GM23248 (cell line): ENCODE results near the gene CSRP2. TPM values are rescaled to one million over a fixed set of nuclear protein-coding genes. Genes with fewer than 3 reads are reported as not detected.

Source experiments
- DNase-seq: peaks from one replicate; pipeline ENCODE4 v3.0.0-alpha.2; 2015
- H2AFZ ChIP-seq: fragments of 200-600 bp; sonication (generic); 2 replicates; pipeline ENCODE4 v1.6.1; 2016; ENCODE audit warnings: antibody characterized with exemption
- H3F3A ChIP-seq: fragments of 200-600 bp; sonication (generic); 2 replicates; pipeline ENCODE4 v1.6.1; 2016; ENCODE audit warnings: mild to moderate bottlenecking, antibody characterized with exemption, mixed run types; ENCODE audit not compliant: insufficient read depth
- H3K27ac ChIP-seq: fragments of 200-600 bp; sonication (generic); 2 replicates; pipeline ENCODE4 v1.5.1; 2016; ENCODE audit warnings: mild to moderate bottlenecking
- H3K27me3 ChIP-seq: fragments of 200-600 bp; sonication (generic); replicated peaks from 2 replicates; pipeline ENCODE4 v1.6.1; 2016; ENCODE audit warnings: mild to moderate bottlenecking; ENCODE audit not compliant: insufficient read depth
- H3K36me3 ChIP-seq: fragments of 200-600 bp; sonication (generic); 2 replicates; pipeline ENCODE4 v1.6.1; 2016; ENCODE audit warnings: low read depth, mild to moderate bottlenecking
- H3K4me1 ChIP-seq: fragments of 200-600 bp; sonication (generic); 2 replicates; pipeline ENCODE4 v1.6.1; 2016; ENCODE audit warnings: mild to moderate bottlenecking; ENCODE audit not compliant: insufficient read depth
- H3K4me2 ChIP-seq: fragments of 200-600 bp; sonication (generic); one replicate; pipeline ENCODE4 v1.6.1; 2016; ENCODE audit warnings: mild to moderate bottlenecking; ENCODE audit not compliant: unreplicated experiment
- H3K4me3 ChIP-seq: fragments of 200-600 bp; sonication (generic); 2 replicates; pipeline ENCODE4 v1.5.1; 2016; ENCODE audit warnings: mild to moderate bottlenecking
- H3K79me2 ChIP-seq: fragments of 200-600 bp; sonication (generic); 2 replicates; pipeline ENCODE4 v1.6.1; 2016; ENCODE audit warnings: mild to moderate bottlenecking; ENCODE audit not compliant: insufficient read depth
- H3K9ac ChIP-seq: fragments of 200-600 bp; sonication (generic); 2 replicates; pipeline ENCODE4 v1.6.1; 2016; ENCODE audit warnings: mild to moderate bottlenecking
- H3K9me2 ChIP-seq: fragments of 200-600 bp; sonication (generic); 2 replicates; pipeline ENCODE4 v1.6.1; 2016; ENCODE audit warnings: mixed run types, mild to moderate bottlenecking, moderate library complexity; ENCODE audit not compliant: insufficient read depth
- H3K9me3 ChIP-seq: fragments of 200-600 bp; sonication (generic); one replicate; pipeline ENCODE4 v1.6.1; 2017; ENCODE audit warnings: low read depth
- H4K20me1 ChIP-seq: fragments of 200-600 bp; sonication (generic); 2 replicates; pipeline ENCODE4 v1.6.0; 2016; ENCODE audit not compliant: insufficient read depth
- EZH2 ChIP-seq: fragments of 200-600 bp; sonication (generic); IDR thresholded peaks from 2 replicates; pipeline ENCODE4 v1.6.1; 2018; ENCODE audit warnings: antibody characterized with exemption, mild to moderate bottlenecking; ENCODE audit not compliant: insufficient read depth, poor library complexity, severe bottlenecking
- EZH2phosphoT487 ChIP-seq: fragments of 200-600 bp; sonication (generic); IDR thresholded peaks from 2 replicates; pipeline ENCODE4 v1.6.1; 2018; ENCODE audit warnings: antibody characterized with exemption, moderate library complexity, mild to moderate bottlenecking, low read depth; ENCODE audit not compliant: insufficient read depth
- WGBS, 2 experiments: methylation state at CpG; one replicate each; pipeline ENCODE4 v1.1.6; 2015 to 2017; ENCODE audit warnings: low lambda C conversion rate in 2 of 2, low coverage in 1 of 2; ENCODE audit errors: missing lambda C conversion rate in 2 of 2; 5-methylcytosine and 5-hydroxymethylcytosine counted together
- in situ Hi-C: fragments of 300-500 bp; cut with MboI; formaldehyde crosslinking; loops from 2 replicates; pipeline ENCODE4 v1.15.0; 2020
- polyA plus RNA-seq: library from polyadenylated mRNA; unstranded; fragments of >200 nt; fragmentation: Nextera tagmentation; extraction: Ambion mirVana; gene quantifications from 2 replicates; pipeline ENCODE4 v1.2.1, GENCODE V29; 2016
- total RNA-seq: library from RNA; depleted of rRNA; stranded (reverse); fragments of >200 nt; shearing (Covaris generic); gene quantifications from 2 replicates; pipeline ENCODE4 v1.2.3, GENCODE V29; 2014

CSRP2 gene
- total and polyA plus RNA-seq, 2 experiments from 2014 or later, result 53.0 to 80.5 TPM

DNA sequence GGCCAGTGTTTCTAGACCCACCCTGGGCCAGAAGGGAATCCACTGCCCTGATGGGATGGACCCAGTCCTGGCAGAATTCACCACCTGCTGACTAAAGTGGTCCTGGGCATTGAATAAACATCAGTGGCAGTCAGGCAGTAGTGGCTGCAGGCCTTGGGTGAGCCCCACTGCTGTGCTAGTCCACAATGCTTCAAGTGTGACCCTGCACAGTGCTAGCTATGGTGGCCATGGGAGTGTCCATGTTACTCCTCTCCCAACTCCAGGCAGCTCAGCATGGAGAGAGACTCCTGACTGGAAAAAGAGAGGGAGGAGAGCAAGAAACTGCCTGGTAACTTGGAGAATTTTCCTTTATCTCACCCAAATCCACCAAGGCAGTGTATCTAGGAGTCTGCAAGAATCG is 17.5 kb upstream of the CSRP2 start:
- DNase-seq, result no peak
- Histone ChIP-seq H3K4me2 (no peak overlapping the region), H3K4me3 (no peak overlapping the region), H3F3A (no peaks in the 10 kb centered on the region), H3K27me3 (no peaks in the 10 kb centered on the region), H3K79me2 (no peaks in the 10 kb centered on the region), H3K27ac (no peak overlapping the region), H3K36me3 (no peaks in the 10 kb centered on the region), H3K9me3 (peaks cover 7% of the 10 kb centered on the region), H4K20me1 (no peaks in the 10 kb centered on the region), H3K4me1 (no peaks in the 10 kb centered on the region), H2AFZ (no peak overlapping the region), H3K9me2 (no peaks in the 10 kb centered on the region), H3K9ac (no peak overlapping the region)
- WGBS, 2 experiments, result 100% methylated on average over 1 of the region's 1 CpG
- TF ChIP-seq EZH2 (no peak), EZH2phosphoT487 (no peak)
- in situ Hi-C loops, result no loop called here

DNA sequence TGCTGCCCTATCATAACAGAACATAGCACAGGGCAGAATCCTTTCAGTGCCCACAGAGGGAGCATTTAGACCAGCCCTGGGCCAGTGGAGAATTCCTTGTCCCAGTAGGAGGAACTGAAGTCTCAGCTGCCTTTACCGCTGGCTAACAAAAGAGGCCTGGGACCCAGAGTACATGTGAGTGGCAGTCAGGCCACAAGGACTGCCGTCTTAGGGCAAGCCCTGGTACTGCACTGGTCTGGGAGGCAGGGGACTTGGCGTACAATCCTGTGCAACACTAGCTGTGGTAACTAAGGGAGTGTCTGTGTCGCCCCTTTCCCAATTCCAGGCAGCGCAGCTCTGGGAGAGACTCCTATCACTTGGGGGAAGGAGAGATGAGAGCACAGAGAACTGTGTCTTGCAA is 17.0 kb upstream of the CSRP2 start:
- no peak overlapping the region for H3K4me3 ChIP-seq
- no peaks in the 10 kb centered on the region for H3K36me3 ChIP-seq
- H4K20me1 ChIP-seq, result no peaks in the 10 kb centered on the region
- TF ChIP-seq EZH2phosphoT487, result no peak
- no peak for TF ChIP-seq EZH2
- peaks cover 7% of the 10 kb centered on the region for H3K9me3 ChIP-seq
- no peak overlapping the region for H3K9ac ChIP-seq
- DNase-seq, result no peak
- no peak overlapping the region for H3K27ac ChIP-seq
- no peaks in the 10 kb centered on the region for H3K27me3 ChIP-seq
- in situ Hi-C loops, result no loop called here
- H2AFZ ChIP-seq, result no peak overlapping the region
- H3K4me1 ChIP-seq, result no peaks in the 10 kb centered on the region
- H3K79me2 ChIP-seq, result no peaks in the 10 kb centered on the region
- no peak overlapping the region for H3K4me2 ChIP-seq
- 74 to 76% methylated on average over 5 of the region's 5 CpGs for WGBS, 2 experiments
- H3F3A ChIP-seq, result no peaks in the 10 kb centered on the region
- H3K9me2 ChIP-seq, result no peaks in the 10 kb centered on the region

DNA sequence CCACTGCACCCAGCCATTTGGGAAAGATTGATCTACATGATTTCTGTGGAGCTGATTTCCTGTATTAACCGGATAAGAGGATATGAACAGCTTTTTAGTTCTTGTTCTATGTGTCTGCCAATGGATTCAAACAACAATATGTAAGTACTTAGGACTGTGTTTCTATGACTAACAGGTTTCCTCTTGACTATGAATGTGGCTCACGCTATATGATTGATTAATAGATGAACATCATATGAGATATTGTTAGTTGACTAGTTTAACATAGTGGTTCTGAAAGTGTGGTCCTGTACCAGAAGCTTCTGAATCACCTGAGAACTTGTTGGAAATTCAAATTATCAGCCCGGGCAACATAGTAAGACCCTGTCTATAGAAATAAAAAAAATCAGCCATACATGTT is 12.8 kb upstream of the CSRP2 start:
- H3K27me3 ChIP-seq, result no peaks in the 10 kb centered on the region
- in situ Hi-C loops, result no loop called here
- no peak overlapping the region for H3K4me3 ChIP-seq
- H3K4me1 ChIP-seq, result no peaks in the 10 kb centered on the region
- TF ChIP-seq EZH2phosphoT487 (no peak), EZH2 (no peak)
- no peak overlapping the region for H3K9ac ChIP-seq
- H3K9me3 ChIP-seq, result peaks cover 7% of the 10 kb centered on the region
- no peaks in the 10 kb centered on the region for H3K9me2 ChIP-seq
- no peak for DNase-seq
- H3K79me2 ChIP-seq, result no peaks in the 10 kb centered on the region
- no peaks in the 10 kb centered on the region for H3F3A ChIP-seq
- H3K27ac ChIP-seq, result no peak overlapping the region
- H3K36me3 ChIP-seq, result no peaks in the 10 kb centered on the region
- H2AFZ ChIP-seq, result no peak overlapping the region
- no peaks in the 10 kb centered on the region for H4K20me1 ChIP-seq
- H3K4me2 ChIP-seq, result no peak overlapping the region
- 20 to 26% methylated on average over 3 of the region's 3 CpGs for WGBS, 2 experiments

DNA sequence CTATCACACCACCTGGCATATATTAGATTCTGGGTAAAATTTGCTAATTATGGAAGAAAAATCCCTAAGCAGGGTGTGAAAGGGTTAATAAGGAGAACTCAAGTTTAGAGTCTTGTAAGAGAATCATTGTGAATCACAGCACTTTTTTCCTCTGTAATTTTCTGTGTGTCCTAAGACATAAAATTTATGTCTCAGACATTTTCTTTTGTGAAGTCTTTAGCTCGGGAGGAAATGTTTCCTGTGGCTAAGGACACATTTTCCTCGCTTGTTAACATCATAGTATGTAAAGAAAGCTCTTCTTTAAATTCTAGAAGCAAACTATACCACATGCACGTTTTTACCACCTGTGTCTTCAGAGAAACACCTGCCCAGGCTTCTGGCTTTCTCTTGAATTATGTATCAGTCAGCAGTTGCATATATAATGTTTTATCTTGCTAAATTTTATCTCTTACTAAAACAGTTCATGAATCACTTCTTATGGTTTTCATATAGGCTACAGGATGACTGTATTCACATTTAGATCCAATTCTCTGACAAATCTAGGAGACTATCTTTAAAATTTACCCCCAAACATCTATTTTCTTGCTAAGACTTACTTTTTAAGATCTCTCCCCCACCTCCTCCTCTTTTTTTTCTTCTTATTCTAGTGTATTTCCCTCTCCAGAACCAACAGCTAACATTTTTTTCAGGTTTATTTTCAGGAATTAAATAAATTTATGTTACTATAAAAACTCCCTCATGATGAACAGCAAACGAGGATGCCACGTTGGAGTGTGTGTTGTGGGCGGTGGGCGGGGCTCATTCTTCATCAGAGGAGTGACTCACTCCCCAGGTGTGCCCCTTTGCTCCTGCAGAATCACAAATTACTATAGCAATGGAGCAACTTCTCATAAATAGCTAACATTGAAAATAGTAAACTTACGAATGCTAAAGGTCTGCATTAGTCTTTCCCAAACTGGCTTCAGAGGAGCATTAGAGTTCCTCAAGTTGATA is 11.6 kb upstream of the CSRP2 start:
- TF ChIP-seq EZH2 (no peak), EZH2phosphoT487 (no peak)

More for the DNA sequence above, 11.6 kb upstream of the CSRP2 start:
- no peak overlapping the region for H3K9ac ChIP-seq
- H4K20me1 ChIP-seq, result no peaks in the 10 kb centered on the region
- H3K79me2 ChIP-seq, result no peaks in the 10 kb centered on the region
- no peak overlapping the region for H2AFZ ChIP-seq
- peaks cover 7% of the 10 kb centered on the region for H3K9me3 ChIP-seq
- H3K27ac ChIP-seq, result no peak overlapping the region
- DNase-seq, result no peak
- WGBS, 2 experiments, result 61 to 63% methylated on average over 8 of the region's 8 CpGs
- no peak overlapping the region for H3K4me2 ChIP-seq
- no peaks in the 10 kb centered on the region for H3K4me1 ChIP-seq
- H3F3A ChIP-seq, result no peaks in the 10 kb centered on the region
- H3K27me3 ChIP-seq, result no peaks in the 10 kb centered on the region
- H3K36me3 ChIP-seq, result no peaks in the 10 kb centered on the region
- H3K4me3 ChIP-seq, result no peak overlapping the region
- no peaks in the 10 kb centered on the region for H3K9me2 ChIP-seq
- in situ Hi-C loops, result no loop called here
